ENCODE results near the gene OR51B4. TPM values are rescaled to one million over a fixed set of nuclear protein-coding genes. Genes with fewer than 3 reads are reported as not detected.
"Not testable (repeated sequence)": the region's sequence is repeated elsewhere in the genome, so short reads cannot be mapped to it uniquely, and the experiment has no call there.

OR51B4 gene
- total RNA-seq, 2 experiments from 2014 or later = not detected

DNA sequence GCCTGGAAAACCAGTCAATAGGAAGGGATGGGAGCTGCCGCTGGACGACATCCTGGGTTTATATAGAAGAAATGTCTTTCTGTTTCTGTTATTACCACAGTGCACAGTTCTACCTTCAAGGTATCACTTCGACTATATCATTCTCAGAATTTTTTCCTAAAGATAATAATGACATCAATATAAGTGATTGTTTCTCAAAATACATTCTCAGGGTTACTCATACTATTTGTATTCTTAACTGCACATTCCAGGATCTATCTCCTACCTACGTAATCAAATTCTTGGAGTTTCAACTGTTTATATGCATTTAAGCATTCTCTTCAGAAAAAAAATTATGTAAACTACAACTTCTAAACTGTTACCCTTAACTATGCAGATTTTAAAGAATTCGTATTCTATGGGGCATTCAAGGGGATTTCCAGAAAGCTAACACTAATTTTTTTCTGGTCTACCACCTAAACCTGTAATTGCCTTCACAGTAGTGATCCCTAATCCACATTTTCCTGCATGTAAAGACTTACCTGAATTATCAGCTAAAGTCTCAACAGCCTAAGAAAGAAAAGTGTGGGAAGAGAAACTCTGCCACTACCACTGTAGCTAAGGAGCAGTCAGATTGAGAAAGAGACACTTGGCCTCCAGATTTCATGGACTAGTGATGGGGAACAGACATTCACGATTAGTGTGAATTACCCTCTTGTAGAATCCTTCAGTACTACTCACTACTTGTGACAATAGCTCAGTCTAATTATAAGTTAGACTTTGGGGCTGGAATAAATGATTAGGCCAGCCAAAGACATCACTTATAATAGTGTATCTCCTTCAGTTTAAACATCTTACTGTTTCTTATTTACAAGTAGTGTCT is 42.0 kb upstream of the OR51B4 start, which contains the start of gene OR51B5:
Gene OR51B5, minus strand, starts transcription at position 51 of the 862 bp plus-strand sequence. Its CDS starts 0 bp downstream, at position 51.
- ATAC-seq (no peak), DNase-seq (no peak)
- peaks cover 4% of the 10 kb centered on the region for H3K27me3 Mint-ChIP-seq
- ChIA-PET CTCF (interaction anchor here (1.2 kb wide), 1 partner anchor 55 kb away, joined by 3 read pairs; no protein-coding TSS in a partner anchor), POLR2A (no interaction called here)
- H3K36me3 Mint-ChIP-seq (ENCODE audit: low read depth) = no peaks in the 10 kb centered on the region
- H3K27ac Mint-ChIP-seq = no peak within 1 kb of the TSS
- H3K4me3 Mint-ChIP-seq = no peak within 1 kb of the TSS
- TF ChIP-seq, protein P1, sequence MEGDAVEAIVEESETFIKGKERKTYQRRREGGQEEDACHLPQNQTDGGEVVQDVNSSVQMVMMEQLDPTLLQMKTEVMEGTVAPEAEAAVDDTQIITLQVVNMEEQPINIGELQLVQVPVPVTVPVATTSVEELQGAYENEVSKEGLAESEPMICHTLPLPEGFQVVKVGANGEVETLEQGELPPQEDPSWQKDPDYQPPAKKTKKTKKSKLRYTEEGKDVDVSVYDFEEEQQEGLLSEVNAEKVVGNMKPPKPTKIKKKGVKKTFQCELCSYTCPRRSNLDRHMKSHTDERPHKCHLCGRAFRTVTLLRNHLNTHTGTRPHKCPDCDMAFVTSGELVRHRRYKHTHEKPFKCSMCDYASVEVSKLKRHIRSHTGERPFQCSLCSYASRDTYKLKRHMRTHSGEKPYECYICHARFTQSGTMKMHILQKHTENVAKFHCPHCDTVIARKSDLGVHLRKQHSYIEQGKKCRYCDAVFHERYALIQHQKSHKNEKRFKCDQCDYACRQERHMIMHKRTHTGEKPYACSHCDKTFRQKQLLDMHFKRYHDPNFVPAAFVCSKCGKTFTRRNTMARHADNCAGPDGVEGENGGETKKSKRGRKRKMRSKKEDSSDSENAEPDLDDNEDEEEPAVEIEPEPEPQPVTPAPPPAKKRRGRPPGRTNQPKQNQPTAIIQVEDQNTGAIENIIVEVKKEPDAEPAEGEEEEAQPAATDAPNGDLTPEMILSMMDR (IDR thresholded peaks at IDR 0.05) = no peak
- intact Hi-C loops (cut with micrococcal nuclease) = no loop called here
- H3K9me3 Mint-ChIP-seq = no peaks in the 10 kb centered on the region
- no peaks in the 10 kb centered on the region for H3K4me1 Mint-ChIP-seq (ENCODE audit: low read depth)

DNA sequence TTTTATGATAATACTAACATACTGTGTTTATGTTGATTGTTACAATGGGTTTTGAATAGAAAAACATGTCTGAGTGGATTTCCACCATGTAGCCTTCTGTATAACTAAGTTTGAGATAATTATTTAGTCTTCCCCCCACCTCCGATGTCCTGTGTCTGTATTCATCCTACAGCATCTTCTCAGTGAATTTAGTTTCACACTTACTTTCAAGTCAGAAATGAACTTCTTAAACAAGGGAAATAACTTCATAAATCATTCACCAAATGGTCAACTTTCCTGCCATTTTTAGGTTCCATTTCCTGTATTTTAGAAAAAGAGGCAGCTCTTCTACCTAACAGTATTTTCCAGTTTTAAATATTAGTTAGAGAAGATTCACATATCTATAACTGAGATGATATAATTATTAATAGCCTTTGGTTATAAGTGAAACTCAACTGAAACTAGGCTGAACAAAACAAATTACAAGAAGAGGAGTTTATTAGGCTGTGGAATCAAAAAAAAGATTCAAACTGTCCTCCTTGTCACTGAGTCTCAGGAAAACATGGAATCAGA is 38.1 kb upstream of the OR51B4 start:
- DNase-seq (no peak), ATAC-seq (no peak)
- intact Hi-C loops (cut with micrococcal nuclease) = no loop called here
- Mint-ChIP-seq H3K4me1 (ENCODE audit: low read depth) (no peaks in the 10 kb centered on the region), H3K9me3 (no peaks in the 10 kb centered on the region), H3K36me3 (ENCODE audit: low read depth) (no peaks in the 10 kb centered on the region), H3K27ac (no peak overlapping the region), H3K4me3 (no peak overlapping the region), H3K27me3 (peaks cover 4% of the 10 kb centered on the region)
- POLR2A ChIA-PET = no interaction called here
- CTCF ChIA-PET = no interaction called here
- TF ChIP-seq, protein P1 (IDR thresholded peaks at IDR 0.05) = no peak

DNA sequence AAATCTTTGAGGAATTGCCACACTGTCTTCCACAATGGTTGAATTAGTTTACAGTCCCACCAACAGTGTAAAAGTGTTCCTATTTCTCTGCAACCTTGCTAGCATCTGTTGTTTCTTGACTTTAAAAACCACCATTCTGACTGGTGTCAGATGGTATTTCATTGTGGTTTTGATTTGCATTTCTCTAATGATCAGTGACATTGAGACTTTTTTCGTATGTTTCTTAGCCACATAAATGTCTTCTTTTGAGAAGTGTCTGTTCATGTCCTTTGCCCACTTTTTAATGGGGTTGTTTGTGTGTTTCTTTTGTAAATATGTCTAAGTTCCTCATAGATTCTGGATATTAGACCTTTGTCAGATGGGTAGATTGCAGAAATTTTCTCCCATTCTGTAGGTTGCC is 35.5 kb upstream of the OR51B4 start:
- H3K36me3 Mint-ChIP-seq (ENCODE audit: low read depth); DNase-seq; H3K4me1 Mint-ChIP-seq (ENCODE audit: low read depth); H3K9me3 Mint-ChIP-seq; intact Hi-C loops (cut with micrococcal nuclease); CTCF ChIA-PET; POLR2A ChIA-PET; ATAC-seq; H3K4me3 Mint-ChIP-seq; H3K27ac Mint-ChIP-seq; H3K27me3 Mint-ChIP-seq: not testable (repeated sequence)

DNA sequence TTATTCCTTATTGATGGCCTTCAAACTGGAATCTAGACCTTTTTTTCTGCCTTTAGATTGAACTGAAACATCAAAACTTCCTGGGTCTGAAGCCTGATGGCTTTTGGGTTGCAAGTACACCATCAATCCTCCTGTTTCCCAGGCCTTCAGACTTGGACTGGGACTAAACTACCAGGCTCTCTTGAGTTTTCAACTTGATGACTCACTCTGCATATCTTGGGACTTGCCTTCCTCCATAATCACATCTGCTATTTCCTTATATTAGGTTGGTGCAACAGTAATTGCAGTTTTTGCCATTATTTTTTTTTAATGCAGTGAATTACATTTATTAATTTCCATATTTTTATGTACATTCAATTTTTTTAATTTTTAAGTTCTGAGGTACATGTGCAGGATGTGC is 34.6 kb upstream of the OR51B4 start:
- DNase-seq (no peak), ATAC-seq (no peak)
- Mint-ChIP-seq H3K9me3 (no peaks in the 10 kb centered on the region), H3K4me1 (ENCODE audit: low read depth) (no peaks in the 10 kb centered on the region), H3K36me3 (ENCODE audit: low read depth) (no peaks in the 10 kb centered on the region), H3K27me3 (peaks cover 4% of the 10 kb centered on the region), H3K27ac (no peak overlapping the region), H3K4me3 (no peak overlapping the region)
- CTCF ChIA-PET = no interaction called here
- POLR2A ChIA-PET = interaction anchor here (0.6 kb wide), 1 partner anchor 196 kb away, joined by 3 read pairs; no protein-coding TSS in a partner anchor
- TF ChIP-seq, protein P1 (IDR thresholded peaks at IDR 0.05) = no peak
- intact Hi-C loops (cut with micrococcal nuclease) = no loop called here

DNA sequence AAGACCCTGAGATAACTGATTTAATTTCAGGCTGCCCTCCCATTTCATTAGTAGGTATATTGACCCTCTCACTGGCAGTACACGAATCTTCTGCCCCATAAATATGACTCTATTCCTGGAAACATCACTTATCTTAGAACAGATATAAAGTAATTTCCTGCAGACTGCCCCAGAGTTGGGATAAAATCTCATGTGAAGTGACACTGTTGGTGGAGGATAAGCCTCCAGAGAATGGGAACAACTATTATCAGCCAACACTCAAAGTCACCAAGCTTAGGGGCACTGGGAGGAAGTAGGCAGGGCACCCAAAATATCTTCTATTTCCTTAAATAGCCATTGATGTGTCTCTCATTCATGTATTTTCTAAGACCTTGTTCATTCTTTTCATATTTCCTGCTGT is 33.4 kb upstream of the OR51B4 start:
- Mint-ChIP-seq H3K36me3 (ENCODE audit: low read depth) (no peaks in the 10 kb centered on the region), H3K4me3 (no peak overlapping the region), H3K9me3 (no peaks in the 10 kb centered on the region), H3K4me1 (ENCODE audit: low read depth) (no peaks in the 10 kb centered on the region), H3K27me3 (peaks cover 2% of the 10 kb centered on the region), H3K27ac (no peak overlapping the region)
- TF ChIP-seq, protein P1 (IDR thresholded peaks at IDR 0.05) = no peak
- intact Hi-C loops (cut with micrococcal nuclease) = no loop called here
- ATAC-seq = no peak
- DNase-seq = no peak
- ChIA-PET POLR2A (no interaction called here), CTCF (no interaction called here)

Data from activated CD8-positive, alpha-beta T cell treated with anti-CD3 and anti-CD28 coated beads for 36 hours (primary cell).